Measurements from ENCODE around the gene CYP2U1. TPM values are rescaled to one million over a fixed set of nuclear protein-coding genes. Genes with fewer than 3 reads are reported as not detected.

The CYP2U1 gene
- polyA plus RNA-seq, 3 donors: 0.77 to 1.7 (median 1.5) TPM

- peaks cover 22% of the 10 kb centered on the region for H3K4me1 Mint-ChIP-seq
- Histone ChIP-seq H3K36me3 (replicated peaks in 1 of 2; ENCODE audit: control insufficient read depth in 1 of 2, insufficient read depth in 2 of 2, low read length in 2 of 2) (no peaks in the 10 kb centered on the region), H4K20me1 (ENCODE audit: insufficient read depth, low read length) (no peaks in the 10 kb centered on the region), H3K9ac (ENCODE audit: insufficient read depth, low read length, poor library complexity, severe bottlenecking) (peak overlapping the region; percentile 2), H2AFZ (ENCODE audit: insufficient read depth, low read depth, low read length, poor library complexity, severe bottlenecking) (peak overlapping the region; percentile 9), H3K79me2 (ENCODE audit: insufficient read depth, low read length) (no peaks in the 10 kb centered on the region), H3K4me3 (replicated peaks in 1 of 3; ENCODE audit: low read depth in 2 of 3, low read length in 3 of 3) (peak overlapping the region in 2 of 3 experiments; percentile 33 to 43), H3K4me1 (ENCODE audit: control insufficient read depth in 1 of 2, insufficient read depth in 2 of 2, low read length in 2 of 2) (peaks cover 12 to 15% of the 10 kb centered on the region in 2 donors), H3K27ac (ENCODE audit: low read depth in 1 of 2, low read length in 2 of 2) (peak overlapping the region; percentile 48 to 69), H3K9me3 (replicated peaks in 1 of 2; ENCODE audit: control insufficient read depth in 1 of 2, insufficient read depth in 1 of 2, low read length in 2 of 2) (no peaks in the 10 kb centered on the region), H3K4me2 (replicated peaks; ENCODE audit: extremely low read depth, low read length, poor library complexity, severe bottlenecking) (peak overlapping the region; percentile 49), H3K27me3 (ENCODE audit: control insufficient read depth in 2 of 2, insufficient read depth in 2 of 2, low read length in 2 of 2) (peaks cover 5 to 8% of the 10 kb centered on the region in 2 donors)
- peaks cover 0 to 3% (median 0%) of the 10 kb centered on the region in 7 donors for H3K9me3 Mint-ChIP-seq
- peak overlapping the region in 1 of 2 donors; percentile 56 for H3K4me3 Mint-ChIP-seq
- DNase-seq: peak in 2 of 3 donors; percentile 24 to 37
- 80% methylated on average over 1 of the region's 2 CpGs for WGBS (ENCODE audit: insufficient coverage)
- TF ChIP-seq CTCF (IDR thresholded peaks at IDR 0.05): no peak
- peak overlapping the region in 6 of 7 donors; percentile 27 to 89 (median 72) for H3K27ac Mint-ChIP-seq
- no peaks in the 10 kb centered on the region for H3K36me3 Mint-ChIP-seq
- intact Hi-C loops (cut with micrococcal nuclease): loop anchor here in 1 of 2 donors (10.0 kb wide), 1 partner anchor 48 kb away; the partner anchor contains the start of gene HADH
- peaks cover 0 to 9% (median 6%) of the 10 kb centered on the region in 3 donors for H3K27me3 Mint-ChIP-seq (ENCODE audit: low read depth in 3 of 3)
These were observed 5.7 kb downstream of the CYP2U1 start for GRCh38 chr4:107937040-107937439.

GRCh38 chr4:107939307-107939706 lies 8.0 kb downstream of the CYP2U1 start:
- H3K4me3 ChIP-seq (replicated peaks in 1 of 3; ENCODE audit: low read depth in 2 of 3, low read length in 3 of 3): no peak overlapping the region
- H3K9ac ChIP-seq (ENCODE audit: insufficient read depth, low read length, poor library complexity, severe bottlenecking): no peak overlapping the region
- no peak overlapping the region for H3K4me3 Mint-ChIP-seq
- peaks cover 14% of the 10 kb centered on the region for H3K4me1 Mint-ChIP-seq
- H2AFZ ChIP-seq (ENCODE audit: insufficient read depth, low read depth, low read length, poor library complexity, severe bottlenecking): no peak overlapping the region
- DNase-seq: no peak
- H3K27ac ChIP-seq (ENCODE audit: low read depth in 1 of 2, low read length in 2 of 2): no peak overlapping the region
- H3K27me3 ChIP-seq (ENCODE audit: control insufficient read depth in 2 of 2, insufficient read depth in 2 of 2, low read length in 2 of 2): no peaks in the 10 kb centered on the region
- H3K4me2 ChIP-seq (replicated peaks; ENCODE audit: extremely low read depth, low read length, poor library complexity, severe bottlenecking): no peak overlapping the region
- H3K4me1 ChIP-seq (ENCODE audit: control insufficient read depth in 1 of 2, insufficient read depth in 2 of 2, low read length in 2 of 2): peaks cover 8 to 11% of the 10 kb centered on the region in 2 donors
- TF ChIP-seq CTCF (IDR thresholded peaks at IDR 0.05): no peak
- intact Hi-C loops (cut with micrococcal nuclease): loop anchor here in 1 of 2 donors (10.0 kb wide), 1 partner anchor 45 kb away; the partner anchor contains the start of gene HADH
- H4K20me1 ChIP-seq (ENCODE audit: insufficient read depth, low read length): no peaks in the 10 kb centered on the region
- no peaks in the 10 kb centered on the region for H3K27me3 Mint-ChIP-seq (ENCODE audit: low read depth in 3 of 3)
- no CpG with 5 or more reads among the region's 1 CpG for WGBS (ENCODE audit: insufficient coverage)
- peaks cover 0 to 3% (median 0%) of the 10 kb centered on the region in 7 donors for H3K9me3 Mint-ChIP-seq
- H3K79me2 ChIP-seq (ENCODE audit: insufficient read depth, low read length): no peaks in the 10 kb centered on the region
- no peak overlapping the region for H3K27ac Mint-ChIP-seq
- H3K9me3 ChIP-seq (replicated peaks in 1 of 2; ENCODE audit: control insufficient read depth in 1 of 2, insufficient read depth in 1 of 2, low read length in 2 of 2): no peaks in the 10 kb centered on the region
- H3K36me3 Mint-ChIP-seq: no peaks in the 10 kb centered on the region
- no peaks in the 10 kb centered on the region for H3K36me3 ChIP-seq (replicated peaks in 1 of 2; ENCODE audit: control insufficient read depth in 1 of 2, insufficient read depth in 2 of 2, low read length in 2 of 2)

Data from CD14-positive monocyte (primary cell).